OCI-LY7 (cell line): ENCODE measurements around the gene SEPHS1. TPM values are rescaled to one million over a fixed set of nuclear protein-coding genes. Genes with fewer than 3 reads are reported as not detected.

Experiments used
- total RNA-seq, 2 experiments: library from RNA; depleted of rRNA in 1 of 2; stranded (reverse); fragments of >200 nt in 1 of 2; shearing (Covaris generic) in 1 of 2; gene quantifications; 2 replicates each; pipeline ENCODE4 v1.2.3, GENCODE V29; 2014 to 2022

Gene SEPHS1
- total RNA-seq, 2 experiments from 2014 or later: 72.7 to 113 TPM

Other genes starting within 250 kb of the SEPHS1 start
- gene OPTN, start 248.1 kb downstream of the SEPHS1 start, total RNA-seq (2014; rRNA removed; shearing (Covaris generic)): 0.33 and 0.60 TPM in 2 replicates
- gene OPTN, start 248.1 kb downstream of the SEPHS1 start, total RNA-seq (2022): 3.6 and 6.1 TPM in 2 replicates
- gene MCM10, start 186.7 kb downstream of the SEPHS1 start, total RNA-seq (2014; rRNA removed; shearing (Covaris generic)): 56.9 and 63.9 TPM in 2 replicates
- gene MCM10, start 186.7 kb downstream of the SEPHS1 start, total RNA-seq (2022): 87.8 and 96.4 TPM in 2 replicates
- gene UCMA, start 113.9 kb downstream of the SEPHS1 start, total RNA-seq (2014; rRNA removed; shearing (Covaris generic)): not detected in 2 replicates
- not detected in 2 replicates for gene UCMA, start 113.9 kb downstream of the SEPHS1 start, total RNA-seq (2022)
- gene PHYH, start 48.2 kb downstream of the SEPHS1 start, total RNA-seq (2014; rRNA removed; shearing (Covaris generic)): 6.9 and 7.4 TPM in 2 replicates
- 15.1 and 17.8 TPM in 2 replicates for gene PHYH, start 48.2 kb downstream of the SEPHS1 start, total RNA-seq (2022)
- gene BEND7, start 180.7 kb upstream of the SEPHS1 start, total RNA-seq (2014; rRNA removed; shearing (Covaris generic)): not detected in 2 replicates
- gene BEND7, start 180.7 kb upstream of the SEPHS1 start, total RNA-seq (2022): not detected in 2 replicates
- gene PRPF18, start 238.7 kb upstream of the SEPHS1 start, total RNA-seq (2014; rRNA removed; shearing (Covaris generic)): 21.1 and 32.4 TPM in 2 replicates
- gene PRPF18, start 238.7 kb upstream of the SEPHS1 start, total RNA-seq (2022): 23.3 and 24.1 TPM in 2 replicates